GM06990 (cell line): Measurements from ENCODE around the gene KIF6.

Experiments
- DNase-seq: peaks from one replicate; pipeline ENCODE4 v3.0.0-alpha.2; 2011; ENCODE audit not compliant: insufficient read length; ENCODE audit errors: extremely low read depth
- H3K27me3 ChIP-seq: replicated peaks from 2 replicates; pipeline ENCODE4 v1.6.0; 2011; ENCODE audit warnings: low read length; ENCODE audit not compliant: control insufficient read depth, insufficient read depth
- H3K36me3 ChIP-seq: 2 replicates; pipeline ENCODE4 v1.5.1; 2011; ENCODE audit warnings: low read length; ENCODE audit not compliant: control insufficient read depth, insufficient read depth
- H3K4me3 ChIP-seq: replicated peaks from 2 replicates; pipeline ENCODE4 v1.5.1; 2011; ENCODE audit warnings: low read depth, mild to moderate bottlenecking, control low read depth, low read length
- TF ChIP-seq, protein P1 (sequence below): IDR thresholded peaks from 2 replicates; pipeline ENCODE4 v1.5.1; 2011; ENCODE audit warnings: low read length, control low read depth, mild to moderate bottlenecking, inconsistent platforms; ENCODE audit not compliant: insufficient read depth, poor library complexity, severe bottlenecking

Gene KIF6

DNA sequence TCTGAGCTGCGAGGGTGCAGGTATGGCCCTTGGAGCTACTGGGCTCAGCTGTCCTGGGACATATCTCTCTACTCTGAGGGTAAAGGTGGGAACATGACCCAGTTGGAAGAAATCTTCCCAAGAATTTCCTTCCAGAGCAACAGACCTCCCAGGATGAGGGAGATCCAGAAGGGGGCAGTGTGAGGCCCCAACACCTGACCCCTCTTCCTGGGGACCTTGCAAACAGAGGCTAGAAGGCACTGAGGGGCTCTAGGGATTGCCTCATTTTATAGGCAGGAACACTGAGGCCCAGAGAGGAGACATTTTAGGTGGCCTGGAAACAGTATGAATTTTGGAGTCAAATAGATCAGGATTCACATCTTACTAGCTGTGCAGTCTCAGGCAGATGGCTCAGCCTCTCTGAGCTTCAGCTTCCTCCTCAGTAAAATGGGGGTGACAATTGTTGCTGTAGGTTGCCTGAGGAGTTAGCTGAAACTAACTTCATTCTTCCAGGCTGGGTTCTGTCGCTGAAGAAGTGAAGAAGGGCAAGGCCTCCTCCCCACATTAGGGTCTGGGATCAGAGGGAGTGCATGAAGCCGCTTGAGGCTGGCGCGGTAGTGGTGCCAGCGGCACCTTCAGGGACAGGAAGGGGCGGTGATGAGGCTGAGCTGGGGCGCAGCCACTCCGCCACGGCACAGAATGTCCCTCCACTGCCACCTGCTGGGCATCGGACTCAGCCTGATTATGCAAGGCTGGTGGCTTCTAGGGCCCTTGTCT lies 422.4 kb downstream of the KIF6 start:
- Histone ChIP-seq H3K27me3 (no peaks in the 10 kb centered on the region; the same call in none of the 2 replicates), H3K4me3 (no peak overlapping the region), H3K36me3 (no peaks in the 10 kb centered on the region)
- TF ChIP-seq, protein P1, sequence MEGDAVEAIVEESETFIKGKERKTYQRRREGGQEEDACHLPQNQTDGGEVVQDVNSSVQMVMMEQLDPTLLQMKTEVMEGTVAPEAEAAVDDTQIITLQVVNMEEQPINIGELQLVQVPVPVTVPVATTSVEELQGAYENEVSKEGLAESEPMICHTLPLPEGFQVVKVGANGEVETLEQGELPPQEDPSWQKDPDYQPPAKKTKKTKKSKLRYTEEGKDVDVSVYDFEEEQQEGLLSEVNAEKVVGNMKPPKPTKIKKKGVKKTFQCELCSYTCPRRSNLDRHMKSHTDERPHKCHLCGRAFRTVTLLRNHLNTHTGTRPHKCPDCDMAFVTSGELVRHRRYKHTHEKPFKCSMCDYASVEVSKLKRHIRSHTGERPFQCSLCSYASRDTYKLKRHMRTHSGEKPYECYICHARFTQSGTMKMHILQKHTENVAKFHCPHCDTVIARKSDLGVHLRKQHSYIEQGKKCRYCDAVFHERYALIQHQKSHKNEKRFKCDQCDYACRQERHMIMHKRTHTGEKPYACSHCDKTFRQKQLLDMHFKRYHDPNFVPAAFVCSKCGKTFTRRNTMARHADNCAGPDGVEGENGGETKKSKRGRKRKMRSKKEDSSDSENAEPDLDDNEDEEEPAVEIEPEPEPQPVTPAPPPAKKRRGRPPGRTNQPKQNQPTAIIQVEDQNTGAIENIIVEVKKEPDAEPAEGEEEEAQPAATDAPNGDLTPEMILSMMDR, result peak; percentile 81
- peak; percentile 72 for DNase-seq

DNA sequence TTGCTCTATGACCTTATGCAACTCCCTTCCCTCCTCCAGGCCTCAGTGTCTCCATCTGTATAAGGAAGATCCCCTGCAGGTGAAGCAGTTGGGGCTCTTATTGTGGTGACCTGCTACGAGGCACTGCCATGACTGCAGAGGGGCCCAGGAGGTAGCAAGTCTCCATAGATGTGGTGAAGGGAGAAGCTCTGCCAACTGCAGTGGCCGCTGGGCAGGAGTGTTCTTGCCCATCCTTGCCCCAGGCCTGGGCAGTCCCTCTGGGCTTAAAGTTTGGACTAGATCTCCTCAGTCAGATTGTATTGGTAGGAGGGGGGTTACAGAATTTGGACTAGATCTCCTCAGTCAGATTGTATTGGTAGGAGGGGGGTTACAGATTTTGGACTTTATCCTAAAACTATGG lies 423.2 kb downstream of the KIF6 start:
- DNase-seq, result no peak
- TF ChIP-seq, protein P1, result no peak
- H3K27me3 ChIP-seq, result no peaks in the 10 kb centered on the region; the same call in none of the 2 replicates

DNA sequence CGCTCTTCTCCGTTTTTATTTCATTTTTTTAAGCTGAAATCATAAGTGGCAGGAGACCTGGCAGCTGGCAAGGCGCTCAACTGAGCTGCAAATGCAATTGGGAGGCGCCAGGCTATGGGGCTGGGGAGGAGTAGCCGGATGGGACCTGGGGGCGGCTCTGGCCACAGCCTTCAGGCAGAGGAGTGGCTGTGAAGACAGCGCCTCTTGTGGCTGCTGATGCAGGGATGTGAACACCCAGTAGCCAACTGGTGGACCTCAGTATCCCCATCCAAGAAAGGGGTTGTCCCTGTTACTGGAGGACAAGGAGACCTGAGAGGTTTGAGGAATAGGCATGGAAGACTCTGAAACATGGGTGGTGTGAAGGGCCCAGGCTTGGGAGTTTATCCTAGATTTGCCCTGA lies 423.6 kb downstream of the KIF6 start:
- DNase-seq, result no peak
- Histone ChIP-seq H3K4me3 (no peak overlapping the region), H3K27me3 (no peaks in the 10 kb centered on the region; the same call in 1 of the 2 replicates), H3K36me3 (no peaks in the 10 kb centered on the region)
- TF ChIP-seq, protein P1, result peak; percentile 61

More for the DNA sequence above, 423.2 kb downstream of the KIF6 start:
- no peaks in the 10 kb centered on the region for H3K36me3 ChIP-seq
- no peak overlapping the region for H3K4me3 ChIP-seq

DNA sequence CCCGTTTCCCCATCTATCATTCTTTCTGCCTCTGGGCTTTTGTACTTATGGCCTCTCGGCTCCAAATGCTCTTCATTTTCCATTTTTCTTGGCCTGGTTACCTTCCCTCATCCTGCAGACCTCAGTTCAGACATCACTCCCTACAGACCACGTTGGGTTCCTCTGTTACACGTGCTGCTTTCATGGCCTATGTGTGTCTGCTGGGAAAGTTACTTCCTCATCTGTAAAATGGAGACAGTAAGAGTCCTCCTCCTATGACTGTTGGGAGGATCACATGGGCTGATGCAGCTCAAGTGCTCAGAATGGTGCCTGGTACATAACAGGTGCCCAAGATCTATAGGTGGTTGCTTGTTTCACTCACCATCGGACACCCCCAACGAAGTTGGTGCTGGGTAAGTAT lies 424.5 kb downstream of the KIF6 start:
- Histone ChIP-seq H3K36me3 (no peaks in the 10 kb centered on the region), H3K4me3 (no peak overlapping the region), H3K27me3 (no peaks in the 10 kb centered on the region; the same call in 1 of the 2 replicates)
- no peak for DNase-seq
- TF ChIP-seq, protein P1, result no peak

DNA sequence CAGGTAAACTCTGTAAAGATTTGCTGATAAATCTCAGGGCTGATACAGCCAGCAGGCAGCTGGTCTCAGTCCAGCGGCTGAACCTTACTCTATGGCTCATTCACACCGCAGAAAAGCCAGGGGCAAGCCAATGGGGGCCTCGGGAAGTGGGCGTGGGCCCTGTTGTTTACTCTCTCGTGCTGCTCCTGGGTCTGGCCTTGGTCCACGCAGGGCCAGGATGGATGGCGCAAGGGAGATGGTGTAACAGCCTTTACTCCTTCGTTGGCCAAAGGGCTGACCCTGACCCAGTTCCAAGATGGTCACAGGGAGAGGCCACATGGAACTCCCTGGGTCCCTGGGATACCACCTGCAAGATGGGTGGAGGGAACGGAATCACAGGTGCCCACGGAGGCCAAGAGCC lies 427.1 kb downstream of the KIF6 start:
- no peaks in the 10 kb centered on the region; the same call in 1 of the 2 replicates for H3K27me3 ChIP-seq
- H3K36me3 ChIP-seq, result no peaks in the 10 kb centered on the region
- TF ChIP-seq, protein P1, result no peak
- no peak overlapping the region for H3K4me3 ChIP-seq
- no peak for DNase-seq
